ENCODE data around the gene ORM1.
A peak's percentile ranks its signal among the peaks of the same experiment; 100 is the strongest.
"Not testable (repeated sequence)": the region's sequence is repeated elsewhere in the genome, so short reads cannot be mapped to it uniquely, and the experiment has no call there.

ORM1 gene

GRCh38 chr9:114322831-114323531 is at the start of gene ORM1:
ORM1 (plus strand) TSS chr9:114323098; CDS start chr9:114323134, 36 bp downstream.
- not testable (repeated sequence) for H3K4me3 ChIP-seq (replicated peaks; ENCODE audit: low read depth, low read length); DNase-seq (ENCODE audit: low read depth)

DNA sequence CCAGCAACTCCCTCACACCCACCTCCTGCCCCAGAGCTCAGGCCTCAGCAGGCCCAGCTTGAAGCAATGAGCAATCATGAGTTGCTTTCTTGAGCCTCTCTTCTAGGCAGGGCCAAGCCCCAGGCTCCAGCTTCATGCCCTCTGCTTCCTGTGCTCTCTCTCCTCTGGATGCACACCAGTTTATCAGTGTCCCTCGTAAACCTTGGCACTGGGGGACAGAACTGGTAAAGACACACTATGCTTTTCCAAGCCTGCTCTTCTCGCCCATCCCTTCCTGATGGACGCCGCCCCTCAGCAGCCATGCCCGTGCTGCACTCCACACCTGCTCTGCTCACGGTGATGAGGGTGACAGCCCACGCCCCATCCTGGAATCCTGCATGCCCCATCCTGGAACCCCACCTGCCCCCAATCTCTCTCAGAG is 49.4 kb upstream of the ORM1 start:
- no peak for TF ChIP-seq CTCF (IDR thresholded peaks at IDR 0.05; ENCODE audit: low read length, missing control alignments)
- no peak overlapping the region for H3K4me3 ChIP-seq (replicated peaks; ENCODE audit: low read depth, low read length)
- DNase-seq (ENCODE audit: low read depth): no peak

DNA sequence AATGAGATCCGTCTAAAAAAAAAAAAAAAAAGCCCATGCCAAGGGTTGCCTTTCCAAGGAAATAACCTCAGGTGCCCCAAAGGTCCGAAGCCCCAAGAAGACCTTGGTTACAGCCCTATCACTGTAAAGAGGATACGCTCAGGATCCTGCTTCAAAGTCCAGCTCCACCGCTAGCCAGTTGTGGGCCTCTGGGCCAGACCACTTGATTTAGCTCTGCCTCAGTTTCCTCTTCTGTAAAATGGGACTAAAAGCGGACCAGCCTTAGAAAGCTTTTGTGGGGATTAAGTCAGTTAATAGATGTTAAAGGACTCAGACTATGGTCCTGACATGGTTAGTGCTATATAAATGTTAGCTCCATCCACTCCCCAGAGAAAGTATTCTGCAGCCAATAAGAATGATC is 48.7 kb upstream of the ORM1 start:
- no peak overlapping the region for H3K4me3 ChIP-seq (replicated peaks; ENCODE audit: low read depth, low read length)
- DNase-seq (ENCODE audit: low read depth): no peak
- TF ChIP-seq CTCF (IDR thresholded peaks at IDR 0.05; ENCODE audit: low read length, missing control alignments): no peak

GRCh38 chr9:114275246-114276004 is 47.5 kb upstream of the ORM1 start:
- TF ChIP-seq CTCF (IDR thresholded peaks at IDR 0.05; ENCODE audit: low read length, missing control alignments): no peak
- H3K4me3 ChIP-seq (replicated peaks; ENCODE audit: low read depth, low read length): no peak overlapping the region
- DNase-seq (ENCODE audit: low read depth): peak; percentile 20

GRCh38 chr9:114276908-114277821 is 45.7 kb upstream of the ORM1 start:
- no peak for TF ChIP-seq CTCF (IDR thresholded peaks at IDR 0.05; ENCODE audit: low read length, missing control alignments)
- DNase-seq (ENCODE audit: low read depth): peak; percentile 91
- no peak overlapping the region for H3K4me3 ChIP-seq (replicated peaks; ENCODE audit: low read depth, low read length)

- TF ChIP-seq CTCF (IDR thresholded peaks at IDR 0.05; ENCODE audit: low read length, missing control alignments): no peak
- no peak overlapping the region for H3K4me3 ChIP-seq (replicated peaks; ENCODE audit: low read depth, low read length)
- DNase-seq (ENCODE audit: low read depth): no peak
Observed at GRCh38 chr9:114278356-114278755, 44.5 kb upstream of the ORM1 start.
